Measurements from ENCODE around the gene BIRC6.
"Not testable (repeated sequence)": the region's sequence is repeated elsewhere in the genome, so short reads cannot be mapped to it uniquely, and the experiment has no call there.

BIRC6 gene

GRCh38 chr2:32624812-32625211 lies 268.0 kb downstream of the BIRC6 start:
- no peak for DNase-seq

- DNase-seq = no peak
These were observed 269.9 kb downstream of the BIRC6 start for GRCh38 chr2:32626639-32627221.

GRCh38 chr2:32627441-32627813 lies 270.6 kb downstream of the BIRC6 start:
- no peak for DNase-seq

- peak; percentile 98 for DNase-seq
These were observed 271.2 kb downstream of the BIRC6 start, which contains the start of gene TTC27 for GRCh38 chr2:32627814-32628579. Gene TTC27 (plus strand): TSS chr2:32628050. CDS start chr2:32628293, 243 bp downstream.

DNA sequence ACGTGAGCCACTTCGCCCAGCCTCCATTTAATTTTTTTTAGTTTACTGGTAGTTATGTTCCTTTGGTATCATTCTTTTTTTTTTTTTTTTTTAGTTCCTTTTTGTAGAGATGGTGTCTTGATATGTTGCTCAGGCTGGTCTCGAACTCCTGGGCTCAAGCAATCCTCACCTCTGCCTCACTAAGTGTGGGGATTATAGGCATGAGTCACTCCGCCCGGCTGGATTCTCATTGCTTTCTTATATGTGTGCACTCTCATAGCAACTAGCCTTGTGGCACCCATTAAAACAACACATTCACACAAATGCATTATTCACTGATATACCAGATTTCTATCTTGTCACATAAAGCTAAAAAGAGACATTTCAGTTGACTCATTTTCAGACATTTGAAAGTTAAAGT lies 275.3 kb downstream of the BIRC6 start:
- peak; percentile 4 for DNase-seq

- DNase-seq = no peak
These were observed 276.2 kb downstream of the BIRC6 start for GRCh38 chr2:32633040-32633439.

GRCh38 chr2:32638548-32638947 lies 281.7 kb downstream of the BIRC6 start:
- DNase-seq = not testable (repeated sequence)

GRCh38 chr2:32641180-32641579 lies 284.4 kb downstream of the BIRC6 start:
- no peak for DNase-seq

DNA sequence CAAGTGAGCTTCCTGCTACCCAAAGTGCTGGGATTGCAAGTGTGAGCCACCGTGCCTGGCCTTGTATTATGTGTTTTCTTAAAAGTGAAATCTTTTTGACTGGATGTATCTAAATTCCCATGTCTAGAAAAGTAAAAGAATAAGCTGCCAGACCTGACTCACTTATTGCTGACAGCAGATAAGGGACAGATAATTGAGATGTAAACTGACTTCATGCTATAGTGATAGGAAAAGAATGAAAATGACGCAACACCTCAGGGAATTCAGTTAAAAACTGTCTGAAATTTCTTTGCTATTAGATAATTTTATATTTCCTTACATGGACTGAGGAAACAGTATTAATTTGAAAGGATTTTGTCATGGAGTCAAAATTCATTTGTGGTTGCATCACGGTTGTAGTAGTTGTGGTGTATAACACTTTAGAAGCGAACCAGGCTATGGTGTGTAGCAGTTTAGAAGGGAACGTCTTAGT lies 290.4 kb downstream of the BIRC6 start:
- no peak for DNase-seq

DNA sequence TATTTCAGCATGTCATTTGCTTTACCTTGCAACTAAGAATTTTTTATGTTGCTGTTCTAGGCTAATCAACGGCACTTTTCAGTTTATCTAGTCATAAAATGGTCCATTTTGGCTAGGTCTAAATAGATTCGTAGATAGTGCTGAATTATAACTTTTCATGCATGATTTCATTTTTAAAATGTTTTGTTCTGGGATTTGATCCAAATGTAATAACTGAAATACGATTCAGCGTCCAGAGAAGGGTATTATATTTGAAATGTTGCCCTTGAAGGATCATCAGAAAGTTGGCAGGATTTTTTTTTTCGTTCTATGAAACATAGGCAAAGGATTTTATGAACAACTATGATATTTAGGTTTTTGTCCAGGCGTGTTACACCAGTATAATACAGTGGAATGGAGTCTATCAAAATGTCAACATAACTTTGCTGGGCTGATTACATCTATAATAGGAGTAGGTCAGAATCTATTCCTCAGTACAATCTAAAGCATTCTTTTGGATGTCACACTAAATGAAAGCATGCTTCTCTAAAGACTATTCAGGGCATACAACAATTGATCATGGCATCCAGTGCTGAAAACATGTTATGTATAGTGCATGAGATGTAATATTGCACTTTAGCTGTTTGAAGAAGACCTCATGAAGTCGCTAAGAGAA lies 295.9 kb downstream of the BIRC6 start:
- no peak for DNase-seq

DNA sequence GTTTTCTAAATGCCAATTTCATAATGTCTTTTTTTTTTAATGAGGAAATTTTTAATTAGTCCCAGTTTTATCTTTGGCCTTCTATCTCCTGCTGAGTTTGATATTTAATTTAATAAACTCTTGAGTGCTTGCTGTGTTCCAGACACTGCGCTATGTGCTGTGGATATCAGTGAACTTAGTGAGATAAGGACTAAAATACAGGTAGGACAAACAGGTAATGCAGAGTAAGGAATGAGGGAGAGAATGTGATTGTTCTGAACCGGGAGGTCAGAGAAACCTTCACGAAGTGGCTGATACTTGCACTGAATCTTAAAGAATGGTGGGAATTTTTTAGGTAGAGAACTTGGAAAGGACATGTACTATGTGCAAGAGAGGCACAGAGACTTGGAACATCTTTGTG lies 299.2 kb downstream of the BIRC6 start:
- DNase-seq = no peak

GRCh38 chr2:32663864-32664263 lies 307.0 kb downstream of the BIRC6 start:
- no peak for DNase-seq

DNA sequence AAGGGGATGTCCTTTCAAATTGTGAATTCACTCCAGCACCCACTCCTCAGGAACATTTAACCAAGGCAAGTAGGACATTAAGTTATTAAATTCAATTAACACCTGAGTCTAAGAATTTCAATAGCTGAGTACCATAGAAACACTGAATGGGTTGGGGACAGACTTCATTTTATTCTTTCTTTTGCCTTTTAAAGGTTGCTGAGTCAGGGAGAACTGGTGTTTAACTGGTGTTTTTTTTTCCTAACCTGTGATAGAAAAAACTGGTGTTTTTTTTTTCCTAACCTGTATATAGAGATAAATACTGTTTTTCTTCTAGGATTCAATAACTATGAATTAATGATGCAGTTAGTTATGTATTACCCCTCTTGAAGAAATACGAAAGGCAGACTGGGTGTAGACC lies 309.9 kb downstream of the BIRC6 start:
- DNase-seq = no peak

DNA sequence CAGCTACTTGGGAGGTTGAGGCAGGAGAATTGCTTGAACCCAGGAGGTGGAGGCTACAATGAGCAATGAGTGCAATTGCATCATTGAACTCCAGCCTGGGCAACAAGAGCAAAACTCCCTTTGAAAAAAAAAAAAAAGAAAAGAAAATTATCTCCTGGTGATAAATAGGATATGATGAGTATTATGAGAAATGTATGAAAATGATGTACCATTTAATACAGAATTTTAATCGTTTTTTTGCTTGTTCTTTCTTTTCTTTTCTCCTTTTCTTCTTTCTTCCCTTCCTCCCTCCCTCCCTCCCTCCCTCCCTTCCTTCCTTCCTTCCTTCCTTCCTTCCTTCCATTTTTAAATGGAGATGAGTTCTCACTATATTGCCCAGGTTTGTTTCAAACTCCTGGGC lies 311.4 kb downstream of the BIRC6 start:
- DNase-seq = no peak
